Rectal smooth muscle tissue (tissue), 1 donor: ENCODE data around the gene P2RY13.

Experiments used
- H3K27ac ChIP-seq: one replicate; pipeline ENCODE4 v1.7.0; 2013; ENCODE audit warnings: low read depth, low read length, inconsistent platforms
- H3K27me3 ChIP-seq: one replicate; pipeline ENCODE4 v1.7.0; 2013; ENCODE audit warnings: low read length; ENCODE audit not compliant: control insufficient read depth, insufficient read depth
- H3K36me3 ChIP-seq: one replicate; pipeline ENCODE4 v1.7.0; 2013; ENCODE audit warnings: low read length; ENCODE audit not compliant: control insufficient read depth, insufficient read depth
- H3K4me1 ChIP-seq: one replicate; pipeline ENCODE4 v1.7.0; 2013; ENCODE audit warnings: low read length; ENCODE audit not compliant: control insufficient read depth, insufficient read depth
- H3K4me3 ChIP-seq: one replicate; pipeline ENCODE4 v1.7.0; 2013; ENCODE audit warnings: low read length
- H3K9ac ChIP-seq: one replicate; pipeline ENCODE4 v1.7.0; 2013; ENCODE audit warnings: low read length

Gene P2RY13

GRCh38 chr3:151329363-151329762 lies at the start of gene P2RY13:
Gene P2RY13 (minus strand): TSS chr3:151329549. CDS start chr3:151329528, 21 bp downstream.
- Histone ChIP-seq H3K4me3 (peak within 1 kb of the TSS; percentile 27), H3K9ac (no peak within 1 kb of the TSS), H3K27ac (no peak within 1 kb of the TSS)

GRCh38 chr3:151377768-151378385 lies 48.5 kb upstream of the P2RY13 start:
- no peaks in the 10 kb centered on the region for H3K36me3 ChIP-seq
- H3K9ac ChIP-seq, result no peak overlapping the region
- H3K4me1 ChIP-seq, result no peaks in the 10 kb centered on the region
- H3K4me3 ChIP-seq, result no peak overlapping the region
- no peaks in the 10 kb centered on the region for H3K27me3 ChIP-seq
- H3K27ac ChIP-seq, result no peak overlapping the region

More at GRCh38 chr3:151329363-151329762, at the start of gene P2RY13:
- no peaks in the 10 kb centered on the region for H3K36me3 ChIP-seq
- no peaks in the 10 kb centered on the region for H3K27me3 ChIP-seq
- no peaks in the 10 kb centered on the region for H3K4me1 ChIP-seq

- no peaks in the 10 kb centered on the region for H3K36me3 ChIP-seq
Observed at GRCh38 chr3:151372063-151372820, 42.9 kb upstream of the P2RY13 start.

DNA sequence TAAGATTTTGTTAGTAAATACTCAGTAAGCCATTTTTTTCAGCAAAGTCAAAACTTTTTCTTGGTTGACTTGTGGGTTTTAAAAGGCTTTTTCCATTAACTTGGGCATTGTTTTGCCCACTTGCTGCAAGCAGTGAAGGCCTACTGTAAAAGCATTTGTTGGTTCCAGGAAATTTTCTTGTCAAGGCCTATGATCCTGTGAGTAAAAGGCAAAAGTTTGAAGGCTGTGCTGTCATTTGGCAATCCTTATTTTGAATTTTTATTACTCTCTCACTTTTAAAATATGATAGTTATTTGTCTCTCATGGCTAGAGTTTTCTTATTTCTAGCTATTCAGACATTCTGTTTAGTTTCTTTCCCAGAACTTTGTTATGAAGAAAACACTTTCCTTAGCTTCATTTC lies 42.2 kb upstream of the P2RY13 start:
- no peak overlapping the region for H3K27ac ChIP-seq
- H3K27me3 ChIP-seq, result no peaks in the 10 kb centered on the region
- H3K4me3 ChIP-seq, result no peak overlapping the region
- no peak overlapping the region for H3K9ac ChIP-seq
- no peaks in the 10 kb centered on the region for H3K4me1 ChIP-seq
- no peaks in the 10 kb centered on the region for H3K36me3 ChIP-seq

More at GRCh38 chr3:151372063-151372820, 42.9 kb upstream of the P2RY13 start:
- Histone ChIP-seq H3K9ac (no peak overlapping the region), H3K4me3 (no peak overlapping the region), H3K4me1 (no peaks in the 10 kb centered on the region), H3K27me3 (no peaks in the 10 kb centered on the region), H3K27ac (no peak overlapping the region)

DNA sequence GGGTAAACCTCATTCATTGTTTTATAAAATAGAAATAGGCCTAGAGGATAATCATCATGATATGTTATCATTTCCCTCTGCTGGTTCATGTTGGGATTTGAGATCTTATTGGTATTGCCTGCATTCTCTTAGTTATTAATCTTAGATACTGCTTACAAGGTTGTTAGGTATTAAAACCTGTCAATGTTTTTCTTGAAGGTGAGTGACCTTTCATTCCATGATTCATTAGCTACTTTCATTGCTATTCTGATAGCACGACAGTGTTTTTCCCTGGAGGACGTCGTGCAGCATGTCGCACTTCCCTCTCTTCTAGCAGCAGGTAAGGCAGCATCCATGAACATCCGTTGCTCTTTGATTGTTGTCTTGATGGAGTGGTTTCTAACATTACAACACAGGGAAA lies 38.1 kb upstream of the P2RY13 start:
- Histone ChIP-seq H3K4me1 (no peaks in the 10 kb centered on the region), H3K4me3 (no peak overlapping the region), H3K9ac (no peak overlapping the region), H3K27me3 (no peaks in the 10 kb centered on the region), H3K27ac (no peak overlapping the region), H3K36me3 (no peaks in the 10 kb centered on the region)

DNA sequence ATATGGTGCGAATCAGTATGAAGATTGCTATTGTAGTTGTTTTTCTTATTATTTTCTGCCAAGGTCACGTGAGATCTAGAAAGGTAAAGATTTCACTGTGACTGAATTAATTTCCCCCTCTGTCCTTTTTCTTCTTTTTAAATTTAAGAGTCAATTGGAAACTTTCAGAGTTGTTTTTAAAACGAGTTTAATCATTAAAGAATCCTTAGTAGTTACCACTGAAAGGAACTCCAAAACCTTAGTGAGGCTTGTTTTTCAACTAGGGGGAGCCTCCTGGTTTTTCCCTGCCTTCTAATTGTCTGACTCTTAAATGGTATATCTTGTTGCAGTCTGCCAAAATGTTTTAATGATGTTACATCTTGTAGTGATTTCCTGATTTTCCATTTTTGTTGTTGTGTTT lies 37.6 kb upstream of the P2RY13 start:
- no peak overlapping the region for H3K9ac ChIP-seq
- no peaks in the 10 kb centered on the region for H3K4me1 ChIP-seq
- no peaks in the 10 kb centered on the region for H3K36me3 ChIP-seq
- no peak overlapping the region for H3K4me3 ChIP-seq
- no peaks in the 10 kb centered on the region for H3K27me3 ChIP-seq
- no peak overlapping the region for H3K27ac ChIP-seq

GRCh38 chr3:151362751-151363174 lies 33.4 kb upstream of the P2RY13 start:
- H3K9ac ChIP-seq, result no peak overlapping the region
- no peaks in the 10 kb centered on the region for H3K27me3 ChIP-seq
- no peaks in the 10 kb centered on the region for H3K36me3 ChIP-seq
- H3K27ac ChIP-seq, result no peak overlapping the region
- no peaks in the 10 kb centered on the region for H3K4me1 ChIP-seq
- H3K4me3 ChIP-seq, result no peak overlapping the region

DNA sequence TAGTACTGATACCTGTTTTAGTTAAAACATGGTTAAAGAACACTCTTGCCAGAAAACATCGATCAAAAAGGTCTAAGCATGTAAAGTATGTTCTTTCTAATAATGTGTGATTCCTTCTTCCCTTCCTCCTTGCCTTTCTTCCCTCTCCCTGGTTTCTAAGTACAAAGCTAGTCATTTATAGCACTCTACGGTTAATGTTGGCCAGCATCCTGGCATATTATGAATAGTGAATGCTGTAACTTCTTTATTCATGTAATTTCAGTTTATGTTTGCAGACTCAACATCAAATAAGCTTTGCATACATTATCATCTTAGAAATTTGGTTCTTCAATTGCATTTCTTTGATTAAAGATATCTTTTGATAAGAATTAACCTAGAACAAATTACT lies 28.1 kb upstream of the P2RY13 start:
- Histone ChIP-seq H3K36me3 (no peaks in the 10 kb centered on the region), H3K4me3 (no peak overlapping the region), H3K27ac (no peak overlapping the region), H3K9ac (no peak overlapping the region), H3K4me1 (no peaks in the 10 kb centered on the region), H3K27me3 (no peaks in the 10 kb centered on the region)

DNA sequence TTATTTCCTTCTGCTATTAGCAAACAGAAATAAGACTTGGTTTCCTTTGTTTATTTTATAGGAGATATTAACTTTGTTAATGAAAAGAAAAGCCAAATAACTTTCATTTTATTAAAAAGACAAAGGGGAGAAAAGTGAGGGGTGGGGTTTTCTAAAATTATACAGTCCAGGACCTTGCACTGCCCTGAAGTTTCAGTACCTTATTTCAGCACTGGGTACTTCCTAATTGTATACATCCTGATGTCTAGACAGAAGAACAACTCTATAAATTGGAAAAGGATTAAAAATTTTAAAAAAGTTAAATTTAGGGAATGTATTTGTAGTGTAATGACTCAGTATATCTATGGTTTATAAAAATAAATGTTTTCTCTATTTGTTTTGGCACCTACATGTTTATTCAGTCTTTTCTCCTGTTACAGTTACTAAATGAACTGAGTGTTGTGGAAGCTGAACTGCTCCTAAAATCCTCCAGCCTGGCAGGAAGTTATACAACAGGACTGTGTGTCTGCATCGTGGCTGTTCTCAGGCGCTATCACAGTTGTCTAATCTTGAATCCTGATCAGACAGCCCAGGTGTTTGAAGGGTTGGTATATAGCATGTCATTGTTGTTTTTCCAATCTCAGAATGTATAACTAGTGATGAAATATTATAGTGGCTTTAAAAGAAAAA lies 27.6 kb upstream of the P2RY13 start:
- no peak overlapping the region for H3K4me3 ChIP-seq
- no peaks in the 10 kb centered on the region for H3K27me3 ChIP-seq
- H3K9ac ChIP-seq, result no peak overlapping the region
- no peak overlapping the region for H3K27ac ChIP-seq
- H3K36me3 ChIP-seq, result no peaks in the 10 kb centered on the region
- H3K4me1 ChIP-seq, result no peaks in the 10 kb centered on the region

DNA sequence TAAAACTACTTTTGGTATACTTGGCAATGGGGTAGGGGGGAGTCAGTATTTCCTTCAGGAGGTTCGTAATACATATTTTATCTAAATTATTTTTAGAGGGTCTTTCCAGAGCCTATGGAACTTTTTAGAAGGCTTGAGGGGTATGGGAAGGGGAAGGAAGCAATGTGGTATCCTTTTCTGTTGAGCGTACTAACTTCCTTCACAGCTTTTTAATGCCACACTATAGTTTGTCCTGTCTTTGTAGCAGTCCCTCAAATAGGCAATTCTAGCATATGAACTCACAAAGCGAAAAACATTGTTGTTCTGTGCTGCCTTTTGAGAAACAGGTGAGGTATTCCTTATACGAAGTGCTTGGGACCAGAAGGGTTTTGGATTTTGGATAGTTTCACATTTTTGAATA lies 22.3 kb upstream of the P2RY13 start:
- Histone ChIP-seq H3K27me3 (no peaks in the 10 kb centered on the region), H3K4me1 (no peaks in the 10 kb centered on the region), H3K27ac (no peak overlapping the region), H3K9ac (no peak overlapping the region), H3K36me3 (no peaks in the 10 kb centered on the region), H3K4me3 (no peak overlapping the region)

DNA sequence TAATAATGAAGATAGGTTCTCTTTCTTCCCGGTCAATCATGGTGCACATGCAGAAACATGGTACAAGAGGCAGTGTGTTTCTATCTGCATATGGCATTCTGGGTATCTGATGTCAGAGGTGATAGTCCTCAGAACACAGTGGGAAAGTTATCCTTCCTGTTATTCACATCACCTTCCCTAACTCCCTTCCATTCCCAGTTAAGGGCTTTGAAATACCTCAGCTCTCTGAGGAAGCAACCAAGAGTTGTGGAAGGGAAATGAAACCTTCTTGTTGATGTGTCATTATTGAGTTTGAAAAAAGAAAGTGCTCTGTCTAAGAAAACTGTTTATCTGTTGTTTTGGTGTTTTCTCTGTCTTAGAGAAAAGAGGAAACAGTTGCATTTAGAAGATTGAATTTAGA lies 21.9 kb upstream of the P2RY13 start:
- H3K36me3 ChIP-seq, result no peaks in the 10 kb centered on the region
- H3K9ac ChIP-seq, result no peak overlapping the region
- H3K4me3 ChIP-seq, result no peak overlapping the region
- no peaks in the 10 kb centered on the region for H3K27me3 ChIP-seq
- H3K27ac ChIP-seq, result no peak overlapping the region
- H3K4me1 ChIP-seq, result no peaks in the 10 kb centered on the region

DNA sequence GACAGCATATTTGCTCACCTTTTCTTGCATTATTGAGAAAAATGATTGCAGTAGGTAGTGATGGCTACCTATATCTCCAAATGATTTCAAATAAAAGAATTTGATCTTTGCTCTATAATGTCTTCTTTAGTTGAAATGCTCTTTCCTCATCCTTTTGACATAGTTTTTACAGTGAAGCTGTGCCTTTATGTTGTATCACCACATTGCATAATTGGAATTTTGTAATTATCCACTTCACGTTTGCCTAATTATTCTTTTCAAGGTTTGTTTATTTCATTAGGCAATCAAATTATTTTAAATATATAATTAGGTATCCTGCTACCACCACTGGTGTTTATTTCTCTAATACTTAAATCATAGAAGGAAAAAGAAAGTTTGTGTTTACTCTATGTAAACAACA lies 21.3 kb upstream of the P2RY13 start:
- Histone ChIP-seq H3K4me1 (no peaks in the 10 kb centered on the region), H3K9ac (no peak overlapping the region), H3K36me3 (no peaks in the 10 kb centered on the region), H3K4me3 (no peak overlapping the region), H3K27ac (no peak overlapping the region), H3K27me3 (no peaks in the 10 kb centered on the region)
